ENCODE results near the gene SURF1. TPM values are rescaled to one million over a fixed set of nuclear protein-coding genes. Genes with fewer than 3 reads are reported as not detected.
A peak's percentile ranks its signal among the peaks of the same experiment; 100 is the strongest.

Gene SURF1
- total RNA-seq, 1 donor from 2014 or later: 42.9 TPM

GRCh38 chr9:133374612-133375115 lies 18.4 kb upstream of the SURF1 start:
- Mint-ChIP-seq H3K9me3 (ENCODE audit: low read depth) (no peaks in the 10 kb centered on the region), H3K4me1 (ENCODE audit: low read depth) (peaks cover 19% of the 10 kb centered on the region), H3K27ac (peak overlapping the region; percentile 96), H3K27me3 (no peaks in the 10 kb centered on the region), H3K36me3 (ENCODE audit: insufficient read depth) (peaks cover 2% of the 10 kb centered on the region), H3K4me3 (ENCODE audit: low read depth) (peak overlapping the region; percentile 91)
- TF ChIP-seq CTCF (IDR thresholded peaks at IDR 0.05; ENCODE audit: unreplicated experiment): no peak
- no peak for DNase-seq (ENCODE audit: low spot score, unreplicated experiment)

- no peak overlapping the region for H3K27ac Mint-ChIP-seq
- TF ChIP-seq CTCF (IDR thresholded peaks at IDR 0.05; ENCODE audit: unreplicated experiment): no peak
- DNase-seq (ENCODE audit: low spot score, unreplicated experiment): no peak
- no peaks in the 10 kb centered on the region for H3K27me3 Mint-ChIP-seq
- H3K36me3 Mint-ChIP-seq (ENCODE audit: insufficient read depth): peaks cover 2% of the 10 kb centered on the region
- H3K4me1 Mint-ChIP-seq (ENCODE audit: low read depth): peaks cover 19% of the 10 kb centered on the region
- no peaks in the 10 kb centered on the region for H3K9me3 Mint-ChIP-seq (ENCODE audit: low read depth)
- H3K4me3 Mint-ChIP-seq (ENCODE audit: low read depth): no peak overlapping the region
These were observed 15.9 kb upstream of the SURF1 start for GRCh38 chr9:133372144-133372543.

- peaks cover 2% of the 10 kb centered on the region for H3K36me3 Mint-ChIP-seq (ENCODE audit: insufficient read depth)
These were observed 15.0 kb upstream of the SURF1 start for GRCh38 chr9:133371261-133371711.

GRCh38 chr9:133370685-133371084 lies 14.4 kb upstream of the SURF1 start:
- Mint-ChIP-seq H3K36me3 (ENCODE audit: insufficient read depth) (peaks cover 8% of the 10 kb centered on the region), H3K4me3 (ENCODE audit: low read depth) (no peak overlapping the region), H3K4me1 (ENCODE audit: low read depth) (peaks cover 19% of the 10 kb centered on the region), H3K27me3 (no peaks in the 10 kb centered on the region), H3K27ac (no peak overlapping the region), H3K9me3 (ENCODE audit: low read depth) (no peaks in the 10 kb centered on the region)
- no peak for DNase-seq (ENCODE audit: low spot score, unreplicated experiment)
- TF ChIP-seq CTCF (IDR thresholded peaks at IDR 0.05; ENCODE audit: unreplicated experiment): no peak

More at GRCh38 chr9:133371261-133371711, 15.0 kb upstream of the SURF1 start:
- no peak for DNase-seq (ENCODE audit: low spot score, unreplicated experiment)
- H3K4me3 Mint-ChIP-seq (ENCODE audit: low read depth): no peak overlapping the region
- no peak overlapping the region for H3K27ac Mint-ChIP-seq
- H3K4me1 Mint-ChIP-seq (ENCODE audit: low read depth): peaks cover 19% of the 10 kb centered on the region
- no peaks in the 10 kb centered on the region for H3K27me3 Mint-ChIP-seq
- TF ChIP-seq CTCF (IDR thresholded peaks at IDR 0.05; ENCODE audit: unreplicated experiment): no peak
- H3K9me3 Mint-ChIP-seq (ENCODE audit: low read depth): no peaks in the 10 kb centered on the region

GRCh38 chr9:133369933-133370332 lies 13.6 kb upstream of the SURF1 start:
- H3K9me3 Mint-ChIP-seq (ENCODE audit: low read depth): no peaks in the 10 kb centered on the region
- TF ChIP-seq CTCF (IDR thresholded peaks at IDR 0.05; ENCODE audit: unreplicated experiment): no peak
- H3K4me3 Mint-ChIP-seq (ENCODE audit: low read depth): no peak overlapping the region
- no peak for DNase-seq (ENCODE audit: low spot score, unreplicated experiment)
- H3K4me1 Mint-ChIP-seq (ENCODE audit: low read depth): peaks cover 19% of the 10 kb centered on the region
- H3K27ac Mint-ChIP-seq: no peak overlapping the region
- H3K27me3 Mint-ChIP-seq: no peaks in the 10 kb centered on the region
- peaks cover 11% of the 10 kb centered on the region for H3K36me3 Mint-ChIP-seq (ENCODE audit: insufficient read depth)
